Measurements from ENCODE around the gene WDSUB1. TPM values are rescaled to one million over a fixed set of nuclear protein-coding genes. Genes with fewer than 3 reads are reported as not detected.

Gene WDSUB1
- total RNA-seq, 1 experiment from 2014 or later, result 7.4 TPM

DNA sequence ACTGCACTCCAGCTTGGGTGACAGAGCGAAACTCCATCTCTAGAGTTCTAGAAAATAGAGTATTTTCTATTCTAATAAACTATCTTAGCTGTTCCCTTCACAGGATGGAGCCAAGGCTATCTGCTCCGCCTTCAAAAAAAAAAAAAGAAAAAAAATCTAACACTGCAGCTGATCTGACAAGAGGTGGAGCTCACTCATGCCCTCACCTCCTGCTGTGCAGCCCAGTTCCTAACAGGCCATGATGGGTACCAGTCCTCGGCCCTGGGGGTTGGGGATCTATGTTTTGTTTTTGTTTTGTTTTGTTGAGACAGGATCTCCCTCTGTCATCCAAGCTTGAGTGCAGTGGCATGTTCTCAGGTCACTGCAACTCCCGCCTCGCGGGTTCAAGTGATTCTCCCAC, 3.0 kb downstream of the WDSUB1 start:
- Histone ChIP-seq H3K36me3 (replicated peaks; ENCODE audit: control insufficient read depth, insufficient read depth, low read length) (no peaks in the 10 kb centered on the region), H3K4me3 (ENCODE audit: insufficient read depth, low read depth, low read length) (no peak overlapping the region), H3K27me3 (ENCODE audit: control insufficient read depth, insufficient read depth, low read length) (no peaks in the 10 kb centered on the region)
- DNase-seq, result no peak

GRCh38 chr2:159281002-159281401, 5.5 kb downstream of the WDSUB1 start:
- no peak for DNase-seq
- no peak overlapping the region for H3K4me3 ChIP-seq (ENCODE audit: insufficient read depth, low read depth, low read length)
- no peaks in the 10 kb centered on the region for H3K36me3 ChIP-seq (replicated peaks; ENCODE audit: control insufficient read depth, insufficient read depth, low read length)
- no peaks in the 10 kb centered on the region for H3K27me3 ChIP-seq (ENCODE audit: control insufficient read depth, insufficient read depth, low read length)

DNA sequence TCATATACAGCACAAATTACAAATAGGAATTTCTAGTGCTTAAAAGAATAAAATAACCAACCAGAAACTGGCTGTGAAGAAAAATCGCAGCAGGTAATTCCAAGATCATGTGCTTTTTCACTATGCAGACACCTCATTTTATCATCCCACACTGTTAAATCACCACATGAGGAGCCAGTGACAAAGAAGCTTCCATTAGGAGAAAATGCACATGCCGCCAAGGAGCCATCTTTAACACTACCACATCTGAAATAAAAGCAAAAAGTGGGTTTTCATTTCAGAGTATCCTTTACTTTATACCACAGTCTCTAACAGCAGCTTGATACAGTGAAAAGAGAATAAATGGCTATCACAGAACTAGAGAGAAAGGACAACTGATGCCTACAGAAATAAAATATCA, 6.8 kb downstream of the WDSUB1 start:
- Histone ChIP-seq H3K27me3 (ENCODE audit: control insufficient read depth, insufficient read depth, low read length) (no peaks in the 10 kb centered on the region), H3K36me3 (replicated peaks; ENCODE audit: control insufficient read depth, insufficient read depth, low read length) (no peaks in the 10 kb centered on the region), H3K4me3 (ENCODE audit: insufficient read depth, low read depth, low read length) (no peak overlapping the region)
- no peak for DNase-seq

- H3K36me3 ChIP-seq (replicated peaks; ENCODE audit: control insufficient read depth, insufficient read depth, low read length), result no peaks in the 10 kb centered on the region
- no peak for DNase-seq
- no peak overlapping the region for H3K4me3 ChIP-seq (ENCODE audit: insufficient read depth, low read depth, low read length)
Measured at GRCh38 chr2:159275111-159275510, 11.4 kb downstream of the WDSUB1 start.

GRCh38 chr2:159272156-159272555, 14.3 kb downstream of the WDSUB1 start:
- no peaks in the 10 kb centered on the region for H3K27me3 ChIP-seq (ENCODE audit: control insufficient read depth, insufficient read depth, low read length)
- H3K4me3 ChIP-seq (ENCODE audit: insufficient read depth, low read depth, low read length), result no peak overlapping the region
- no peak for DNase-seq
- H3K36me3 ChIP-seq (replicated peaks; ENCODE audit: control insufficient read depth, insufficient read depth, low read length), result no peaks in the 10 kb centered on the region

More at GRCh38 chr2:159275111-159275510, 11.4 kb downstream of the WDSUB1 start:
- H3K27me3 ChIP-seq (ENCODE audit: control insufficient read depth, insufficient read depth, low read length), result no peaks in the 10 kb centered on the region

DNA sequence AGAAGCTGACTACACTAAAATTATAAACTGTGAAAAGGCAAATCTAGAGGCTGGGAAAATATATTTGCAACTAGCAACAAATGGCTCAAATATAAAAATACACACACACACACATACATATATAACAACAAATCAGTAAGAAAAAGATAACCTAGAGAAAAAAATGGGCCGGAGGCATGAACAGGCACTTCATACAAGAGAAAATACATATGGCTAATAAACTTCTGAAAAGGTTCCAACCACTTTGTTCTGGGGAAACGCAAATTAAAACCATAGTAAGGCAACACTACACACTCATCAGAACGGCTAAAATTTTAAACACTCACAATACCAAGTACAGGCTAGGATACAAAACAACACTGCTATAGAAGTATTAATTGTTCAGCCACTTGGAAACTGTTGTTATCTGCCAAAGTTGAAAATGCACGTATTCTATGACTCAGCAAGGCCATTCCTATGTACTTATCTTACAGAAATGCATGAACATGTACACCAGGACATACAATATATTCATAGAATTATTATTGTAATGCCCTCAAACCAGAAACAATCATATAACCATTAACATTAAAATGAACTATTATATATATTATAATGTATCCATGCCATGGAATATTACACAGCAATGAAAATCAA, 15.6 kb downstream of the WDSUB1 start:
- no peak for DNase-seq
- Histone ChIP-seq H3K36me3 (replicated peaks; ENCODE audit: control insufficient read depth, insufficient read depth, low read length) (no peaks in the 10 kb centered on the region), H3K27me3 (ENCODE audit: control insufficient read depth, insufficient read depth, low read length) (no peaks in the 10 kb centered on the region), H3K4me3 (ENCODE audit: insufficient read depth, low read depth, low read length) (no peak overlapping the region)

DNA sequence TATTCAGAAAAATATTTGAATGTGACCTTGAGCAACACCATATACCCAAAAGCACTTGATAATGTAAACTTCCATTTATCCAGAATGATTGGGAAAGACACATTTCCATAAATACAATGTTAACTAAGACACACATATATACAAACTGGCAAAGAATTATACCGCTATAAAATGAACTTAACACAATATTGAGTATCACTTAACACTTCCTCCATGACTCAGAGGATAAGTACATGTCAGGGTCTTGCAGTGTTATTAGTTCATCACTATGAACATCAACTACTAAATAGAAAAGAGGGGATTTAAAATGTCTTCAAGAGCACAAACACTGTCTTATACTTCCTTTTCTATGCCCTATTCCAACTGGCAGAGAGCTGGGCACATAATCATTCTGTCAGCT, 18.6 kb downstream of the WDSUB1 start:
- H3K36me3 ChIP-seq (replicated peaks; ENCODE audit: control insufficient read depth, insufficient read depth, low read length), result no peaks in the 10 kb centered on the region
- no peak for DNase-seq
- no peaks in the 10 kb centered on the region for H3K27me3 ChIP-seq (ENCODE audit: control insufficient read depth, insufficient read depth, low read length)
- H3K4me3 ChIP-seq (ENCODE audit: insufficient read depth, low read depth, low read length), result no peak overlapping the region

- DNase-seq, result no peak
- Histone ChIP-seq H3K27me3 (ENCODE audit: control insufficient read depth, insufficient read depth, low read length) (no peaks in the 10 kb centered on the region), H3K36me3 (replicated peaks; ENCODE audit: control insufficient read depth, insufficient read depth, low read length) (no peaks in the 10 kb centered on the region)
Measured at GRCh38 chr2:159266554-159266953, 19.9 kb downstream of the WDSUB1 start.

GRCh38 chr2:159265171-159265576, 21.3 kb downstream of the WDSUB1 start:
- Histone ChIP-seq H3K27me3 (ENCODE audit: control insufficient read depth, insufficient read depth, low read length) (no peaks in the 10 kb centered on the region), H3K4me3 (ENCODE audit: insufficient read depth, low read depth, low read length) (no peak overlapping the region), H3K36me3 (replicated peaks; ENCODE audit: control insufficient read depth, insufficient read depth, low read length) (no peaks in the 10 kb centered on the region)
- no peak for DNase-seq

More at GRCh38 chr2:159266554-159266953, 19.9 kb downstream of the WDSUB1 start:
- H3K4me3 ChIP-seq (ENCODE audit: insufficient read depth, low read depth, low read length), result no peak overlapping the region

GRCh38 chr2:159262904-159263303, 23.6 kb downstream of the WDSUB1 start:
- Histone ChIP-seq H3K4me3 (ENCODE audit: insufficient read depth, low read depth, low read length) (no peak overlapping the region), H3K27me3 (ENCODE audit: control insufficient read depth, insufficient read depth, low read length) (no peaks in the 10 kb centered on the region), H3K36me3 (replicated peaks; ENCODE audit: control insufficient read depth, insufficient read depth, low read length) (no peaks in the 10 kb centered on the region)
- DNase-seq, result no peak

GRCh38 chr2:159262226-159262625, 24.3 kb downstream of the WDSUB1 start:
- no peak overlapping the region for H3K4me3 ChIP-seq (ENCODE audit: insufficient read depth, low read depth, low read length)
- DNase-seq, result no peak
- no peaks in the 10 kb centered on the region for H3K36me3 ChIP-seq (replicated peaks; ENCODE audit: control insufficient read depth, insufficient read depth, low read length)
- H3K27me3 ChIP-seq (ENCODE audit: control insufficient read depth, insufficient read depth, low read length), result no peaks in the 10 kb centered on the region

DNA sequence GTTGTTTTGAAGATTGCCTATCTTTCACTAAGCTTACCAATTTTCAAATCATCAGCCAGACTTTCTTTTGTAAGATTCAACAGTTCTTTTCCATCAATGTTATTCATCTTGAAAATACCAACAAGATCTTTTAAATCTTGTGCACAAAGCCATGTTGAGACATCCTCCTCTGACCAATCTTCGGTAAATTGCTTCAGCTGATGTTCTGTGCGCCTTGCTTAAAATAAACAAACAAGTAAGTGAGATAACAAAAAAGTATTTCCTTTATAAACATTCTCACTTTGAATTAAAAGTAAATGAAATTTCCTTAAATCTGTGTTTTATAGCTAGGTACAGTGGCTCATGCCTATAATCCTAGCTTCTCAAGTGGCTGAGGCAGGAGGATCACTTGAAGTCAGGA, 30.3 kb downstream of the WDSUB1 start:
- H3K36me3 ChIP-seq (replicated peaks; ENCODE audit: control insufficient read depth, insufficient read depth, low read length), result no peaks in the 10 kb centered on the region
- no peaks in the 10 kb centered on the region for H3K27me3 ChIP-seq (ENCODE audit: control insufficient read depth, insufficient read depth, low read length)
- H3K4me3 ChIP-seq (ENCODE audit: insufficient read depth, low read depth, low read length), result no peak overlapping the region
- no peak for DNase-seq

DNA sequence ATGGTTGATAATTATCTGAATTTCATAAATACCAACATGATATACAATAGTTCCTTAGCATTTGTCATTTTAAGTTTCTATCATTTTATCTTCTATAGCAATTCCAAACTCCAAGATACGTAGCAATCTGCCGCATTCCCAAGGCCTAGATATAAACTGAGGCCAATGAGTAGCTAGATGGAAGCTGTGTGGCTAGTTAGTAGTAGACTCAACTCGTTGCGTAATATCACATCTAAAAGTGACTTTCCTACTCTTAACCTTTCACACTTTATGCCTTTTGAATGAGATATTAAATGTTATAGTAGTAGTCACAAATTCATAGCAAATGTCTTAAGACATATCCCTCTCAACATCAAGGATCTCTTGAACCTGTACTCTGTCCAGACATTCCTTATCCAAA, 33.6 kb downstream of the WDSUB1 start:
- Histone ChIP-seq H3K27me3 (ENCODE audit: control insufficient read depth, insufficient read depth, low read length) (no peaks in the 10 kb centered on the region), H3K4me3 (ENCODE audit: insufficient read depth, low read depth, low read length) (no peak overlapping the region), H3K36me3 (replicated peaks; ENCODE audit: control insufficient read depth, insufficient read depth, low read length) (no peaks in the 10 kb centered on the region)
- DNase-seq, result no peak

GRCh38 chr2:159251296-159252173, 35.0 kb downstream of the WDSUB1 start:
- Histone ChIP-seq H3K27me3 (ENCODE audit: control insufficient read depth, insufficient read depth, low read length) (no peaks in the 10 kb centered on the region), H3K4me3 (ENCODE audit: insufficient read depth, low read depth, low read length) (no peak overlapping the region), H3K36me3 (replicated peaks; ENCODE audit: control insufficient read depth, insufficient read depth, low read length) (no peaks in the 10 kb centered on the region)
- DNase-seq, result no peak

DNA sequence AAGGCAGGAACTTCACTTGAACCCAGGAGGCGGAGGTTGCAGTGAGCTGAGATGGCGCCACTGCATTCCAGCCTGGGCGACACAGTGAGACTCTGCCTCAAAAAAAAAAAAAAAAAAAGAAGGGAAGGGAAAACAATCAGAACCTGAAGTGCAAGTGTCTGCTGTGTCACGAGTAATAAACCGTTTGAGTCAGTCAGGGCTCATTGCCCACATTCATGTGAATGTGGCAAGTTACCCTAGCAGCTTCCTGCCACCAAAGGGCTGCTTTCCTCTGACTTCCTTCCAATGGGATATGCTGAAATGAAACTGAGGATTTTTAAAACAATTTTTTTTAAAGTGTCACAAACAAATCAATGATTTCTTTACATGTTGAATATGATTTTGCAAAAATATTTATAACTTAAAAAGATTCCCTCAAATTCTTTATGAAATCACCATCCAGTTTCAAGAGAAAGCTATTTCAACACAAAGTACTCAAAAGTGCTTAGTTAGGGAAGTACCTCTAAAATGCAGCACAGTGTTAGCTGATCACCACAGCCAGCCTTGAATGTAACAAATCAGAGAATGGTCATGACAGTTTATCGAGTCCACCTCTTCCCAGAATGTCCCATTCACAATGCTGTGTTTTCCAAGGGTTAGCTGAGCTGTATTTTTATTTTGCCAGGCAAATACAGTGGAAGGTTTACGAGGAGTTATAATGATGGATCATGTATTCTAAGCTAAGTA, 36.4 kb downstream of the WDSUB1 start:
- DNase-seq, result no peak
- Histone ChIP-seq H3K4me3 (ENCODE audit: insufficient read depth, low read depth, low read length) (no peak overlapping the region), H3K36me3 (replicated peaks; ENCODE audit: control insufficient read depth, insufficient read depth, low read length) (no peaks in the 10 kb centered on the region), H3K27me3 (ENCODE audit: control insufficient read depth, insufficient read depth, low read length) (no peaks in the 10 kb centered on the region)
